ENCODE measurements around the gene HECTD1.

GRCh38 chr14:31051023-31051422 is 156.6 kb downstream of the HECTD1 start:
- TF ChIP-seq EP300 (IDR thresholded peaks at IDR 0.05; ENCODE audit: borderline replicate concordance): no peak
- no peak for TF ChIP-seq TAF1 (IDR thresholded peaks at IDR 0.05; ENCODE audit: low read depth)
